Cardiac atrium fibroblast (primary cell): Measurements from ENCODE around the gene ZNF366. TPM values are rescaled to one million over a fixed set of nuclear protein-coding genes. Genes with fewer than 3 reads are reported as not detected.

Experiments
- total RNA-seq: library from RNA; depleted of rRNA; stranded (reverse); fragments of >200 nt; gene quantifications from 2 replicates; pipeline ENCODE4 v1.2.3, GENCODE V29; 2015

Gene ZNF366, protein sequence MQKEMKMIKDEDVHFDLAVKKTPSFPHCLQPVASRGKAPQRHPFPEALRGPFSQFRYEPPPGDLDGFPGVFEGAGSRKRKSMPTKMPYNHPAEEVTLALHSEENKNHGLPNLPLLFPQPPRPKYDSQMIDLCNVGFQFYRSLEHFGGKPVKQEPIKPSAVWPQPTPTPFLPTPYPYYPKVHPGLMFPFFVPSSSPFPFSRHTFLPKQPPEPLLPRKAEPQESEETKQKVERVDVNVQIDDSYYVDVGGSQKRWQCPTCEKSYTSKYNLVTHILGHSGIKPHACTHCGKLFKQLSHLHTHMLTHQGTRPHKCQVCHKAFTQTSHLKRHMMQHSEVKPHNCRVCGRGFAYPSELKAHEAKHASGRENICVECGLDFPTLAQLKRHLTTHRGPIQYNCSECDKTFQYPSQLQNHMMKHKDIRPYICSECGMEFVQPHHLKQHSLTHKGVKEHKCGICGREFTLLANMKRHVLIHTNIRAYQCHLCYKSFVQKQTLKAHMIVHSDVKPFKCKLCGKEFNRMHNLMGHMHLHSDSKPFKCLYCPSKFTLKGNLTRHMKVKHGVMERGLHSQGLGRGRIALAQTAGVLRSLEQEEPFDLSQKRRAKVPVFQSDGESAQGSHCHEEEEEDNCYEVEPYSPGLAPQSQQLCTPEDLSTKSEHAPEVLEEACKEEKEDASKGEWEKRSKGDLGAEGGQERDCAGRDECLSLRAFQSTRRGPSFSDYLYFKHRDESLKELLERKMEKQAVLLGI
- total RNA-seq, result 0.49 TPM in 1 of 2 replicates, not detected in the other

GRCh38 chr5:72507231-72507906 is at the start of gene ZNF366:
TSS of gene ZNF366 (minus strand) at chr5:72507410. CDS start at chr5:72461496, 45,914 bp downstream.

Other genes with a start within 250 kb of the ZNF366 start
- 47.5 and 50.7 TPM in 2 replicates for gene MRPS27, start 187.2 kb downstream of the ZNF366 start, total RNA-seq
- gene PTCD2, start 187.0 kb downstream of the ZNF366 start, total RNA-seq, result 7.0 and 11.0 TPM in 2 replicates